Calu3 (cell line): Measurements from ENCODE around the gene PRR13. TPM values are rescaled to one million over a fixed set of nuclear protein-coding genes. Genes with fewer than 3 reads are reported as not detected.
A peak's percentile ranks its signal among the peaks of the same experiment; 100 is the strongest.

Experiments
- BruUV-seq: library from RNA; stranded (reverse); fragments of 400-500 nt; replicated peaks from 2 replicates; lab custom pipeline; 2021; lab: Mats Ljungman, UMichigan
- CTCF ChIA-PET: fragments of 300-600 bp; sonication (Branson Sonifier 250); formaldehyde crosslinking; loops from one replicate; lab custom pipeline; 2022; ENCODE audit warnings: antibody characterized with exemption; lab: Charles Lee
- DNase-seq: peaks from one replicate; pipeline ENCODE4 v3.0.0; 2022
- H3K27ac Mint-ChIP-seq: one replicate; pipeline ENCODE4 v1.8.0; 2022; ENCODE audit warnings: mixed read lengths; ENCODE audit not compliant: unreplicated experiment
- H3K27me3 Mint-ChIP-seq: one replicate; pipeline ENCODE4 v1.8.0; 2022; ENCODE audit warnings: mixed read lengths; ENCODE audit not compliant: unreplicated experiment
- H3K36me3 Mint-ChIP-seq: one replicate; pipeline ENCODE4 v1.8.0; 2022; ENCODE audit warnings: mild to moderate bottlenecking, moderate library complexity, mixed read lengths; ENCODE audit not compliant: insufficient read depth, unreplicated experiment
- H3K4me1 Mint-ChIP-seq: one replicate; pipeline ENCODE4 v1.8.0; 2022; ENCODE audit warnings: mild to moderate bottlenecking, low read depth, mixed read lengths; ENCODE audit not compliant: unreplicated experiment
- H3K4me3 Mint-ChIP-seq: one replicate; pipeline ENCODE4 v1.8.0; 2022; ENCODE audit warnings: mild to moderate bottlenecking, low read depth, moderate library complexity, mixed read lengths; ENCODE audit not compliant: unreplicated experiment
- H3K9me3 Mint-ChIP-seq: one replicate; pipeline ENCODE4 v1.8.0; 2022; ENCODE audit warnings: low read depth, mixed read lengths; ENCODE audit not compliant: unreplicated experiment
- intact Hi-C: fragments of 100-400 bp; cut with micrococcal nuclease; formaldehyde crosslinking; loops from one replicate; pipeline ENCODE4 v1.10.0; 2022; ENCODE audit not compliant: unreplicated experiment
- total RNA-seq: library from RNA; stranded (reverse); gene quantifications from 2 replicates; pipeline ENCODE4 v1.2.3, GENCODE V29; 2022
- TF ChIP-seq, protein P1 (sequence below): fragments of 200-600 bp; IDR thresholded peaks from one replicate; pipeline ENCODE4 v1.8.0; 2022; ENCODE audit warnings: antibody characterized with exemption; ENCODE audit not compliant: unreplicated experiment

PRR13 gene
- total RNA-seq, 1 experiment from 2014 or later: 151 TPM

DNA sequence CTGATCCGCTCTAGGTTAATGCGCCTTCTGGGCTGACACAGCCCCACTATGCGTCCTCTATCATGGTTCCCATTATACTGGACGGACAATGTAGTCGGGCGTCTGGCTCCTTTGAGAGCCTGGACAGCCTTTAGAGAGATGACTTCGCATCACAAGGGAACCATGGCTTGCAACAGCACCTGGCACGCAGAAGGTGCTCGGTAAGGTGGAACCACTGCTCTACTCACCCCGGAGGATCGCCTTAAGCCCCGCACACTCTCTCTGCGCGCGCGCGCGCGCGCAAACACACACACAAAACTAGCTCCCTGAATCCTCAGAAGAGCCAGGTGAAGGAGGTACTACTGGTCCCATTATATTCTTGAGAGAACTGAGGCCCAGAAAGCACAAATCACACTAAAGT lies 50.7 kb downstream of the PRR13 start:
- CTCF ChIA-PET: interaction anchor here (1.0 kb wide), 1 partner anchor 171 kb away, joined by 4 read pairs; the partner anchor contains the start of gene AAAS
- intact Hi-C loops: no loop called here
- TF ChIP-seq, protein P1, sequence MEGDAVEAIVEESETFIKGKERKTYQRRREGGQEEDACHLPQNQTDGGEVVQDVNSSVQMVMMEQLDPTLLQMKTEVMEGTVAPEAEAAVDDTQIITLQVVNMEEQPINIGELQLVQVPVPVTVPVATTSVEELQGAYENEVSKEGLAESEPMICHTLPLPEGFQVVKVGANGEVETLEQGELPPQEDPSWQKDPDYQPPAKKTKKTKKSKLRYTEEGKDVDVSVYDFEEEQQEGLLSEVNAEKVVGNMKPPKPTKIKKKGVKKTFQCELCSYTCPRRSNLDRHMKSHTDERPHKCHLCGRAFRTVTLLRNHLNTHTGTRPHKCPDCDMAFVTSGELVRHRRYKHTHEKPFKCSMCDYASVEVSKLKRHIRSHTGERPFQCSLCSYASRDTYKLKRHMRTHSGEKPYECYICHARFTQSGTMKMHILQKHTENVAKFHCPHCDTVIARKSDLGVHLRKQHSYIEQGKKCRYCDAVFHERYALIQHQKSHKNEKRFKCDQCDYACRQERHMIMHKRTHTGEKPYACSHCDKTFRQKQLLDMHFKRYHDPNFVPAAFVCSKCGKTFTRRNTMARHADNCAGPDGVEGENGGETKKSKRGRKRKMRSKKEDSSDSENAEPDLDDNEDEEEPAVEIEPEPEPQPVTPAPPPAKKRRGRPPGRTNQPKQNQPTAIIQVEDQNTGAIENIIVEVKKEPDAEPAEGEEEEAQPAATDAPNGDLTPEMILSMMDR: no peak
- no peaks in the 10 kb centered on the region for H3K9me3 Mint-ChIP-seq
- peak overlapping the region; percentile 96 for H3K4me3 Mint-ChIP-seq
- DNase-seq: no peak
- H3K4me1 Mint-ChIP-seq: peaks cover 26% of the 10 kb centered on the region
- BruUV-seq: no TSS peak
- peak overlapping the region; percentile 75 for H3K27ac Mint-ChIP-seq
- H3K36me3 Mint-ChIP-seq: peaks cover 21% of the 10 kb centered on the region
- no peaks in the 10 kb centered on the region for H3K27me3 Mint-ChIP-seq

DNA sequence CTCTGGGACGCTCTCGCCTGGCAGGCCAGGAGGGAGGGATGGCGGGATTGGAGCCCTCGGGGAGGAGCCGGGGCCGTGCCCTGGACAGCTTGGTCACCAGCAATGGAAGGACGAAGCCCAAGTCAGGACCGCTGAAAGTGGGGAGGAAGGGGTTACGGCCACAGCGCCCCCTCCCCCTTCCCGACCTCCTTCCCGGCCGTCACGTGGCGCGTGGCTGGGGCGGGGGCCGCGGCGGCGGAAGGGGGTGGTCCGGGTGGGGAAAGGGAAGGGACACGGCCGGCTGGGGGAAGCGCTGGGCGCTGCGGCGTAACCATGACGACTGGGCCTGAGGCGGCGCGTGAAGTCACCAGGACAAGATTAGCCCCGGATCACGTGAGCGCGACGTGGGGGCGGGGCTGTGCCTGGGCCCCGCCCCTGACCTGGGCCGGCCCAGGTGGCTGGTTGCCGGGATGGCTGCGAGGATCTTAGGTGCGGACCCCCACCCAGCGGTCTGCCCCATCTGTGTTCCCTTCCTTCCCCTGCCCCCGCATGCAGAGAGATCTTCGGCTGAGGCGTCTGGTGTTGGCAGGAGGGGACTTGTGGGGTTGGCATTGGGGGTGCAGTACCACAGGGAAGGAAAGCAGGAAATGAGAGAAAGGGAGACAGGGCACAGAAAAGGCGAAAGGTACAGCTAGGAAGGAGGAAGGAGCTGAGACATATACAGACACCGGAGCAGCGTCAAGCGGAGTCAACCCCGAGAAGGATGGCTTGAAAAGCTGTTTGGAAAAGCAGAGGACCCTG lies 51.5 kb downstream of the PRR13 start:
- Mint-ChIP-seq H3K4me3 (peak overlapping the region; percentile 96), H3K4me1 (peaks cover 26% of the 10 kb centered on the region), H3K27me3 (no peaks in the 10 kb centered on the region), H3K27ac (peak overlapping the region; percentile 75), H3K9me3 (no peaks in the 10 kb centered on the region), H3K36me3 (peaks cover 21% of the 10 kb centered on the region)
- CTCF ChIA-PET: interaction anchor here (1.0 kb wide), 1 partner anchor 172 kb away, joined by 4 read pairs; the partner anchor contains the start of gene AAAS
- TF ChIP-seq, protein P1: no peak
- BruUV-seq: TSS peak; percentile 91
- intact Hi-C loops: no loop called here
- peak; percentile 89 for DNase-seq

DNA sequence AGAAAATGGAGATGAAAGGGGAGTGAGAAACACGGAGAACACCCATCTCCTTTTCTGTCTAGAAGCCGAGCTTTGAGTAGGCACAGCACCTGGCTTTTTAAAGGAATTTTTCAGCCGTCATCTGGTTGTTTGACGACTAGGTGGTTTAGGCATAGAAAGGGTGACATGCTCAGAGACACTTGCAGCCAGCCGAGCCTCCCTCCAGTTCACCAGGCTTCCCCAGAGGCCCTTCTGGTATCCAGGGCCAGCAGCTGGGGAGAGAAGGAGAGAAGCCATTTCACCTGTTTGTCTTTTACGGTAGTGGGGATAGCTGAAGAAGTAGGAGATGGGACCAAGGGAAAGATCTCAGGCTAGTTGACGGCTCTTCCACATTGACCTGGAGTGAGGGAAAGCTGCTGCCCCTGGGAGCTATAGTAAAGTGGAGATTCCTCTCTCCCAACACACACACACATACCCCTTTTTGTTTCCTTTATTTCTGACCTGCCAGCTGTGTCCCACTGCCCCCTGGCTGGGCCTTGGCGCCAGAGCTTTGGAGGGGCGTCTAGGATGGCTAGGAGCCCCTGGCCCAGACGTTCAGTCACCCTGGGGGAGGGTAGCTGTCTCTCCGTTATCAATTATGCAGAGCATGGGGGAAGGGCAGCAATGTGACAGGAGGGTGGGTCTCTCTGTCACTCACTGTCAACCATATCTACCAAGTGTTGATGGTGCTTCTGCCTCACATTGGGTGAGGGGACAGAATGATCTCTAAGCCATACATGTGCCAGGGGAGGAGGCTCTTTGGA lies 52.3 kb downstream of the PRR13 start:
- TF ChIP-seq, protein P1: no peak
- Mint-ChIP-seq H3K27ac (peak overlapping the region; percentile 75), H3K4me3 (peak overlapping the region; percentile 96), H3K9me3 (no peaks in the 10 kb centered on the region), H3K36me3 (peaks cover 27% of the 10 kb centered on the region), H3K4me1 (peaks cover 26% of the 10 kb centered on the region), H3K27me3 (peaks cover 7% of the 10 kb centered on the region)
- no peak for DNase-seq
- no TSS peak for BruUV-seq
- intact Hi-C loops: no loop called here
- CTCF ChIA-PET: interaction anchor here (0.5 kb wide), 1 partner anchor 610 kb away, joined by 6 read pairs; no protein-coding TSS in a partner anchor

Other genes starting within 250 kb of the PRR13 start
- 4.3 and 5.0 TPM in 2 replicates for gene ITGB7, start 234.5 kb upstream of the PRR13 start, total RNA-seq
- 36.7 and 43.0 TPM in 2 replicates for gene RARG, start 209.5 kb upstream of the PRR13 start, total RNA-seq
- gene ESPL1, start 173.4 kb upstream of the PRR13 start, total RNA-seq: 24.3 and 31.1 TPM in 2 replicates
- gene PFDN5, start 146.2 kb upstream of the PRR13 start, total RNA-seq: 178 and 185 TPM in 2 replicates
- 29.7 and 32.4 TPM in 2 replicates for gene MYG1, start 142.0 kb upstream of the PRR13 start, total RNA-seq
- gene AAAS, start 120.1 kb upstream of the PRR13 start, total RNA-seq: 31.0 and 33.6 TPM in 2 replicates
- not detected in 2 replicates for gene SP7, start 105.4 kb upstream of the PRR13 start, total RNA-seq
- 52.5 and 58.0 TPM in 2 replicates for gene SP1, start 61.6 kb upstream of the PRR13 start, total RNA-seq
- not detected in 2 replicates for gene AMHR2, start 17.9 kb upstream of the PRR13 start, total RNA-seq
- gene PCBP2, start 10.4 kb downstream of the PRR13 start, total RNA-seq: 464 and 528 TPM in 2 replicates
- gene MAP3K12, start 57.7 kb downstream of the PRR13 start, total RNA-seq: 4.6 and 5.8 TPM in 2 replicates
- gene TARBP2, start 59.5 kb downstream of the PRR13 start, total RNA-seq: 20.7 and 21.8 TPM in 2 replicates
- gene NPFF, start 65.8 kb downstream of the PRR13 start, total RNA-seq: not detected in 2 replicates
- gene ATF7, start 184.6 kb downstream of the PRR13 start, total RNA-seq: 18.0 and 24.9 TPM in 2 replicates
- 169 and 173 TPM in 2 replicates for gene ATP5MC2, start 234.3 kb downstream of the PRR13 start, total RNA-seq